ENCODE measurements around the gene BCAS3.

Gene BCAS3

GRCh38 chr17:61064087-61064951 is 386.7 kb downstream of the BCAS3 start:
- no peak for DNase-seq (ENCODE audit: low spot score)

DNA sequence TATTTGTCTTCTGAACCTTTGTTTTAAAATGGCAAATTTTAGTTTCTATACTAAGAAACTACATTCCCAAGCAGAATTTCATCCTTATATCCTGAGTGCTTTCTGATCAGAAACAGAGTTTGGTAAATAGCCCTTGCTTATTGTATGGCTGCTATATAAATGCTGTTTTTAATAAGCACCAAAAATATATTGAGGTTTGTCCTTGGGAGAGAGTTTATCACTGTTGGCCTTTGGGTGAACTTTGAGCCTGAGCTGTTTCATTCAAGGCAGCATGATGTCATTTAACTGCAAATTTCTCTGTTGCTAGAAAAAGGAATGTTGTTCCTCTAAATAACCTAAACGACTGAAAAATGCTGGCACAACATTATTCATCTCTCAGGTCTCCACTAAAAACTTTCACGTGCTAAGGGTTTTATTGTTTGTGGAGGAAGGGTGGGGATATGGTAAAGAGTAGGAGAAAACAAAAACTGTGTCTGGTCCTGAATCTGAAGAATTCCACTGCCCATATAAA is 387.7 kb downstream of the BCAS3 start:
- peak; percentile 52 for DNase-seq (ENCODE audit: low spot score)

GRCh38 chr17:61066062-61066461 is 388.4 kb downstream of the BCAS3 start:
- DNase-seq (ENCODE audit: low spot score), result no peak

GRCh38 chr17:61070649-61071048 is 393.0 kb downstream of the BCAS3 start:
- no peak for DNase-seq (ENCODE audit: low spot score)

- DNase-seq (ENCODE audit: low spot score), result no peak
Observed at GRCh38 chr17:61072648-61073047, 395.0 kb downstream of the BCAS3 start.

GRCh38 chr17:61073131-61073530 is 395.5 kb downstream of the BCAS3 start:
- DNase-seq (ENCODE audit: low spot score), result no peak

DNA sequence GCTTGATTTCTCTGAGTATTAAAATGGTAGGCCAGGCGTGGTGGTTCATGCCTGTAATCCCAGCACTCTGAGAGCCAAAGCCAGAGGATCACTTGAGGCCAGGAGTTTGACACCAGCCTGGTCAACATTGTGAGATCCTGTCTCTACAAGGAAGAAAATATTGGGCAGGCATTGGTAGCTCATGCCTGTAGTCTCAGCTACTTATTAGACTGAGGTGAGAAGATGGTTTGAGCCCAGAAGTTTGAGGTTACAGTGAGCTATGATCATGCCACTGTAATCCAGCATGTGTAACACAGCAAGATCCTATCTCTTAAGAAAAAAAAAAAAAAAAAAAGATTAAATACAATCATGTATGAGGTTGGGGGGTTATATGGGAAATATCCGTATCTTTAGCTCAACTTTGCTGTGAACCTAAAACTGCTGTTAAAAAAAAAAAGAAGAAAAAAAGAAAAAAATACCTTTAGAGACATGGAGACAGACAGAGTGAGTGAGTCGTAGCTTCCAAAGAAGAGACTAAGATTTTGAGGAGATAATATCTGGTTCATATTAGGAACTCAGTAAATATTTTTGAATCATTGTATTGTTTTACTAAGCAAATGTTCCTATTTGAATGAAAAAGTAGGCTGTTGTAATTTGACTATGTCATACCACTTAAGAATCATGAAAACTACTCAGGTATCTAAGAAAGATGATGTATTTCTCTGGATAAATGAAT is 396.3 kb downstream of the BCAS3 start:
- no peak for DNase-seq (ENCODE audit: low spot score)

- DNase-seq (ENCODE audit: low spot score), result no peak
Observed at GRCh38 chr17:61075988-61076387, 398.3 kb downstream of the BCAS3 start.

DNA sequence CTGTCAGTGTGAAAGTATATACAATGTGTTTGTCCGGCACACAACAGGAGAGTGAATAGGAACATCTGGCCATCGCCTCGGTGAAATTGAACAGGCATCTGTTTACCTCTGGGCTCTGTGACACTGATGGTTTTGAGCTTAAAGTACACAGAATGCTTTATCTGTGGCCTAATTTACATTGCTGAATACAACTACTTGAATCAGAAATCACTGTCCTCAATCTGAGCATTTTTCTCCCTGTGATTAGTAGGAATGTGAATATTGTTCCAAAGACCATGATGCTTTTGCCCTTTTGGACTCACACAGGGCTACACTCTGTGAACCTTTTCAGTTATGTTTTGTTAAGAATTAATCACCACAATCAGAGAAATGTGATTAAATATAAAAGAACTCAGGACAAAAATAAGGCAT is 399.0 kb downstream of the BCAS3 start:
- peak; percentile 8 for DNase-seq (ENCODE audit: low spot score)

DNA sequence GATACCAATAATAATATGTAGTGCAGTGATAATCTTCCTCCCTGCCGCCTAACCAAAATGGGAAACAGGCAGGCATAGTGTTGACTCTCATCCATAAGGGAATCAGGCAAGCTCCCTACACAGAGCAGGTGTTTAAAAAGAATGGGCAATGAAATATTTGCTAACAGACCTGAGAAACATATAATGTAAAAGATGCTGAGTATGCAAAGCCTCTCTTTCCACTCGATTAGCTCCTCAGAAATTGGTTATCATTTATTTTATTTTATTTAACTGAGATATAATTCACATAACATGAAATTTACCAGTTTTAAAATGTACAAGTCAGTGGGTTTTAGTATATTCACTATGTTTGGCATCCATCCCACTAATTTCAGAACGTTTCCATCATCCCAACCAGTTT is 404.3 kb downstream of the BCAS3 start:
- no peak for DNase-seq (ENCODE audit: low spot score)

DNA sequence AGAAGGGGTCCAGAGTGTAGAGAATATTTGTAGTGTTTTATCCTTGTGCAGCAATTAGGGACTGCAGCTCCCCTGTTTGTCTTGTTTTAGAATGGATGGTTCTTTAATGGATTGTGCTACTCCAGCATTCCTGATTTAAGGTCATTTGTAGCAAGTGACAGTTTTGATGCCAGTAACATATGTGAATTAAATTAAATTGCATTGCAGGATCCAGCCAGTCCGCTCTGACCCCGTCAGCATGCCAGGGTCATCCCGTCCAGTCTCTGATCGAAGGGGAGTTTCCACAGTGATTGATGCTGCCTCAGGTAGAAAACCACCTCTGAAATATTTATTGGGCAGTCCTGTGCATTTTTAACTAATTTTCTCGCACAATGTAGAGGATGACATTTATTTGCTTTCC is 406.6 kb downstream of the BCAS3 start:
- DNase-seq (ENCODE audit: low spot score), result no peak

- no peak for DNase-seq (ENCODE audit: low spot score)
Observed at GRCh38 chr17:61087024-61087423, 409.4 kb downstream of the BCAS3 start.

GRCh38 chr17:61088556-61088955 is 410.9 kb downstream of the BCAS3 start:
- DNase-seq (ENCODE audit: low spot score), result no peak

GRCh38 chr17:61091096-61091495 is 413.4 kb downstream of the BCAS3 start:
- DNase-seq (ENCODE audit: low spot score), result no peak

DNA sequence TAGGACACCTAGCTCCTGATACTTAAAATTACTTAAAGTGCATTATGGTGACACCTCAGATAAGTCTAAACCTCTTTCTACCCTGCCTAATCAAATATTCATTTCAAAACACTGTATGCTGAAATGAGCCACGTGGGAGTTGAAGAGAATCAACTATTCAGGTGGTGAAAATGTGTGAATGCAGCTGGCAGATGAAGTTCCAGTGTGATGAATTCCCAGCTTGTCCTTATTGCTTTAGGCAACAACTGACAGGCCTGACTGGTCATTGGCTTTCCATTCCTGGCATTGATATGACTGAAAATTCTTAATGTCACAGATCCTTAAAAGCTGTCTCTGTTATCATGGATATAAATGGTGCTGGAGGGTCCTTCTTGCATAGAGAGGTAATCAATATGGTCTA is 420.1 kb downstream of the BCAS3 start:
- DNase-seq (ENCODE audit: low spot score), result no peak

DNA sequence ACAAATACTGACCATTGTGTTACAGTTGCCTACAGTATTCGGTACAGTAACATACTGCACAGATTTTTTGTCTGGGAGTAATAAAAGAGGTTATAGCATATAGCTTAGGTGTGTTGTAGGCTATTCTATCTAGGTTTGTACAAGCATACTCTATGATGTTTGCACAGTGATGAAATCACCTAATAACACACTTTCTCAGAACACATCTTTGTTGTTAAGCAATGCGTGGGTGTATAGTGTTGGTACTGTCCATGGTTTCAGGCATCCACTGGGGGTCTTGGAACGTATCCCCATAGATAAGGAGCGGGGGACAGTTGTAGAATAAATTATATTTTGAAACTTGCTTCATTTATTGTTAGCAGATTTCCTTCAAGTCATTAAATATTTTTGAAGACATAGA is 428.7 kb downstream of the BCAS3 start:
- no peak for DNase-seq (ENCODE audit: low spot score)

GRCh38 chr17:61116577-61116976 is 438.9 kb downstream of the BCAS3 start:
- DNase-seq (ENCODE audit: low spot score), result no peak

GRCh38 chr17:61117983-61118382 is 440.3 kb downstream of the BCAS3 start:
- no peak for DNase-seq (ENCODE audit: low spot score)

DNA sequence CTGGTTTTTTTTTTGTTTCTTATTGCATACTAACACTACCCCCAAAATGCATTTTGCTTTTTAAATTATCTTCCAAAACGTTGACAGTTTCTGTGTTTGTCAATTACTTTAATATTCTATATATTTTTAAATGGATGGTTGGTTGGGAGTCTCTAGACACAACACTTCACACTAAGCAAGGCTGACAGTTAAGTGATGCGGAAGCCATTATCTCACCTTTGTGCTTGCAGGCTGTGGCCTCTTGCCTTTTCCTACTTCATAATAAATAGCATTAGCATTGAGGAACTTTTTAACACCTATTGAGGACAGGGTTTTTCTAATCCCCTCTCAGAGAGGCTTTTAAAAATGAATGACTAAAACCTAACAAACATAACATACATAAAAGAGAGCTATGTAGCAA is 441.2 kb downstream of the BCAS3 start:
- DNase-seq (ENCODE audit: low spot score), result no peak

DNA sequence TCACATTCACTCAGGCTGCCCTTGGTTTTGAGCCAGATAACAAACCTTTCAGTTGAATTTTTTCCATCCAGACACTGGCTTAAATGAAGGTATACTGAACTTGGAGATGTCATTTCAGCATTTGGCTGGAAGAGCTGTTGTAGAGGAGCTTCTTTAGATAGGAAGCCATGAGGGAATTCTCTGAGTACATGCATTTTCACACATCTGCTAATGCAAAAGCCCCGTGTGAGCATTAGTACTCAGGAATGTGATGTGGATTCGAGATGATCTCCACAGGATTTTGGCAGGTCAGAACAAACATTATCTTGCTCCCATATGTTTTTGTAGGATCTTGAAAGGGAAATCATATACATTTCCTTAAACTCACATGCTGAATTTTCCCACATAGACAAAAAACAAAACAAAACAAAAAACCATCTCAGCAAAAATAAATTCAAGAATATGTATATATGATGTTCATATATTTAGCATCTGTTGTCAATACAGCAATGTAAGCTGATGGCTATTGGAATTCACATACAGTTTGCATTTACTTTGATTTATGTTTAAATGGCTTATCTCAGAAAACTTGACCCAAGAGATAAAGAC is 444.8 kb downstream of the BCAS3 start:
- DNase-seq (ENCODE audit: low spot score), result no peak

GRCh38 chr17:61124562-61124961 is 446.9 kb downstream of the BCAS3 start:
- no peak for DNase-seq (ENCODE audit: low spot score)

- DNase-seq (ENCODE audit: low spot score), result no peak
Observed at GRCh38 chr17:61126473-61127249, 449.0 kb downstream of the BCAS3 start.
